Gastrocnemius medialis (tissue), 4 donors: ENCODE measurements around the gene RCL1. TPM values are rescaled to one million over a fixed set of nuclear protein-coding genes. Genes with fewer than 3 reads are reported as not detected.

Source experiments
- ATAC-seq, 2 donors: fragments of 150-250 bp; one replicate each; pipeline ENCODE4 v1.9.1; 2016
- DNase-seq, 2 donors: peaks; one replicate each; pipeline ENCODE4 v3.0.0-alpha.2; 2019
- H3K27ac ChIP-seq, 4 donors: fragments of 200-600 bp; sonication (generic); 1 replicate in 1 of 4; 2 replicates in 3 of 4; pipeline ENCODE4 v1.5.1; 2016 to 2018; ENCODE audit warnings: mild to moderate bottlenecking in 2 of 4, moderate library complexity in 1 of 4
- H3K27me3 ChIP-seq, 3 donors: fragments of 200-600 bp; sonication (generic) in 2 of 3; 1 replicate in 1 of 3; 2 replicates in 2 of 3; pipeline versions ENCODE4 v1.5.1 to v1.6.0; 2016 to 2019; ENCODE audit warnings: mild to moderate bottlenecking in 1 of 3, moderate library complexity in 1 of 3
- H3K36me3 ChIP-seq, 2 donors: fragments of 200-600 bp; sonication (generic) in 1 of 2; one replicate each; pipeline ENCODE4 v1.5.1; 2017 to 2018
- H3K4me1 ChIP-seq, 2 donors: fragments of 200-600 bp; sonication (generic) in 1 of 2; one replicate each; pipeline ENCODE4 v1.5.1; 2016 to 2017; ENCODE audit warnings: mild to moderate bottlenecking in 2 of 2
- H3K4me3 ChIP-seq, 4 donors: fragments of 200-600 bp; sonication (generic) in 3 of 4; 1 replicate in 1 of 4; 2 replicates in 3 of 4; pipeline ENCODE4 v1.5.1; 2016 to 2019; ENCODE audit warnings: mild to moderate bottlenecking in 2 of 4
- H3K9me3 ChIP-seq, 3 donors: fragments of 200-600 bp; sonication (generic) in 2 of 3; 1 replicate in 1 of 3; 2 replicates in 2 of 3; pipeline ENCODE4 v1.5.1; 2016 to 2019
- CTCF ChIP-seq, 5 experiments: fragments of 450-650 bp in 3 of 5; fragments of 200-600 bp in 2 of 5; sonication (generic) in 2 of 5; IDR thresholded peaks in 4 of 5; conservative IDR thresholded peaks in 1 of 5; 1 replicate in 4 of 5; 2 replicates in 1 of 5; pipeline ENCODE4 v1.5.1; 2016 to 2019; ENCODE audit warnings: antibody characterized with exemption in 5 of 5, mild to moderate bottlenecking in 3 of 5, moderate library complexity in 3 of 5
- POLR2A ChIP-seq, 2 donors: fragments of 450-650 bp; IDR thresholded peaks; one replicate each; pipeline ENCODE4 v1.6.1; 2017; ENCODE audit warnings: antibody characterized with exemption in 2 of 2, mild to moderate bottlenecking in 2 of 2, moderate library complexity in 2 of 2
- in situ Hi-C, 4 donors: fragments of 200-750 bp; cut with MboI; loops; one replicate each; pipeline versions ENCODE4 v1.15.0 to v1.8.0; 2017; ENCODE audit warnings: low sequenced_read_pairs in 4 of 4
- intact Hi-C: fragments of 100-400 bp; cut with DNase I; formaldehyde crosslinking; loops from one replicate; pipeline ENCODE4 v1.15.1; 2023; ENCODE audit warnings: low total_unique reads
- total RNA-seq, 4 donors: library from RNA; depleted of rRNA; stranded (reverse); fragments of >200 nt; gene quantifications; one replicate each; pipeline versions ENCODE4 v1.1.0 to v1.2.3, GENCODE V29; 2016

The RCL1 gene
- total RNA-seq, 4 donors from 2014 or later, result 18.8 to 62.4 (median 26.2) TPM

DNA sequence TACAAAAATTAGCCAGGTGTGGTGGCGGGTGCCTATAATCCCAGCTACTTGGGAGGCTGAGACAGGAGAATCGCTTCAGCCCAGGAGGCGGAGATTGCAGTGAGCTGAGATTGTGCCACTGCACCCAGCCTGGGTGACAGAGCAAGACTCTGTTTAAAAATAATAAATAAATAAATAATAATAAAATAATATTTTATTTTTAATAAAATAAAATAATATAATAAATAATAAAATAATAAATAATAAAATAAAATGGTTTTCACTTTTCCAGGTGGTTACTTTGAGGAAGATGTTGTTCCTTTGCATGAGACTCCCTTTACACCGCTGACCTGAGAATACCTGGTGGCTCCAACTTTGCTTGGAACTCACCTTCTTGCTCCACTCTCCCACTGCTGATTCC lies 82.8 kb downstream of the RCL1 start:
- Histone ChIP-seq H3K36me3 (no peaks in the 10 kb centered on the region), H3K9me3 (no peaks in the 10 kb centered on the region), H3K27ac (no peak overlapping the region), H3K27me3 (no peaks in the 10 kb centered on the region), H3K4me3 (no peak overlapping the region), H3K4me1 (peaks cover 30 to 40% of the 10 kb centered on the region in 2 donors)
- no peak for DNase-seq
- TF ChIP-seq CTCF (IDR thresholded peaks at IDR 0.05 in 4 of 5, conservative IDR thresholded peaks at IDR 0.05 in 1 of 5) (no peak), POLR2A (IDR thresholded peaks at IDR 0.05) (no peak)
- ATAC-seq, result no peak
- in situ Hi-C loops, result no loop called here
- intact Hi-C loops, result no loop called here

DNA sequence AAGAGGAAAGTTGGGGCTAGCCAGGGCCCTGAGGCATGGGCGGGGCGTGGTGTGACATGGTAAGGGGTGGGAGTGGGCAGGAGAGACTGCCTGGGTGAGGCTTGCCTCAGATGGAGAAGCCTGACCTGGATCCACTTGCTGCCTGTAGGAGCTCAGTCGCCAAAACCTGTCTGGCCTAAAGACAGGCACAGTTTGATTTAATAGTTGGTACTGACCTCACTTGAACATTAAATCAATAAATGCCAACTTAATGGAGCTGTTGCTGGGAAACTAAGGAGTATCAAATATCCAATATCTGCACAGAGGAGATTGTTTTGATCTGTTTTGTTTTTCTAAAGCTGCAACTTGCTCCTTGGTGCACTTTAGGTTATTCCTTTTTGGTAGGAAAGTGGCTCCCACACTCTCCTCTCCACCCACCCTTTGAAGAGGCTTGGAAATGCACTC lies 86.4 kb downstream of the RCL1 start:
- Histone ChIP-seq H3K9me3 (no peaks in the 10 kb centered on the region), H3K27me3 (no peaks in the 10 kb centered on the region), H3K36me3 (no peaks in the 10 kb centered on the region), H3K27ac (no peak overlapping the region), H3K4me3 (no peak overlapping the region), H3K4me1 (peaks cover 14 to 19% of the 10 kb centered on the region in 2 donors)
- DNase-seq (no peak), ATAC-seq (no peak)
- TF ChIP-seq POLR2A (IDR thresholded peaks at IDR 0.05) (no peak), CTCF (IDR thresholded peaks at IDR 0.05 in 4 of 5, conservative IDR thresholded peaks at IDR 0.05 in 1 of 5) (no peak)
- intact Hi-C loops (no loop called here), in situ Hi-C loops (no loop called here)

- ATAC-seq, result no peak
- Histone ChIP-seq H3K4me3 (no peak overlapping the region), H3K36me3 (peaks cover 0 to 8% of the 10 kb centered on the region in 2 donors), H3K9me3 (no peaks in the 10 kb centered on the region), H3K4me1 (peaks cover 18 to 22% of the 10 kb centered on the region in 2 donors), H3K27ac (no peak overlapping the region), H3K27me3 (no peaks in the 10 kb centered on the region)
- TF ChIP-seq CTCF (IDR thresholded peaks at IDR 0.05 in 4 of 5, conservative IDR thresholded peaks at IDR 0.05 in 1 of 5) (no peak), POLR2A (IDR thresholded peaks at IDR 0.05) (no peak)
- intact Hi-C loops (no loop called here), in situ Hi-C loops (no loop called here)
- no peak for DNase-seq
Measured at GRCh38 chr9:4883326-4883873, 90.7 kb downstream of the RCL1 start.

DNA sequence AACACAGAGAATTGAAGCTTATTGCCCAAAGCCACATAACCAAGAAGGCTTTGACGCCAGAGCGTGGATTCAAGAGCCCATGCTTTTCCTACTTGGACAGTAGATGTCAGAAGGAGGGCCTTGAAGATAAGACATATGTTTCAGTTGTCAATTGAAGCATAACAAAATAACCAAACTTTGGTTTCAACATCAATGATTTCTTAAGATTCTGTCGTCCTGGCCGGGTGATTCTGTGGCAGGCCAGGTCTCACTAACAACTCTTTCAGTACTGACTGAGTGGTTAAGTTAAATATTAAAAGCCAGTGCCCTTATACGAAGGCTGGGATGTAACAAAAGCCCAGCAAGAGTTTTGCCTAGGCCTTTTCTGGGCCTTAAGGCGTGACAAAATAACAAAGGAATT lies 94.0 kb downstream of the RCL1 start:
- Histone ChIP-seq H3K9me3 (no peaks in the 10 kb centered on the region), H3K27ac (no peak overlapping the region), H3K4me3 (no peak overlapping the region), H3K36me3 (peaks cover 0 to 8% of the 10 kb centered on the region in 2 donors), H3K4me1 (peaks cover 8 to 10% of the 10 kb centered on the region in 2 donors), H3K27me3 (no peaks in the 10 kb centered on the region)
- DNase-seq, result no peak
- in situ Hi-C loops (no loop called here), intact Hi-C loops (no loop called here)
- no peak for ATAC-seq
- TF ChIP-seq POLR2A (IDR thresholded peaks at IDR 0.05) (no peak), CTCF (IDR thresholded peaks at IDR 0.05 in 4 of 5, conservative IDR thresholded peaks at IDR 0.05 in 1 of 5) (no peak)

DNA sequence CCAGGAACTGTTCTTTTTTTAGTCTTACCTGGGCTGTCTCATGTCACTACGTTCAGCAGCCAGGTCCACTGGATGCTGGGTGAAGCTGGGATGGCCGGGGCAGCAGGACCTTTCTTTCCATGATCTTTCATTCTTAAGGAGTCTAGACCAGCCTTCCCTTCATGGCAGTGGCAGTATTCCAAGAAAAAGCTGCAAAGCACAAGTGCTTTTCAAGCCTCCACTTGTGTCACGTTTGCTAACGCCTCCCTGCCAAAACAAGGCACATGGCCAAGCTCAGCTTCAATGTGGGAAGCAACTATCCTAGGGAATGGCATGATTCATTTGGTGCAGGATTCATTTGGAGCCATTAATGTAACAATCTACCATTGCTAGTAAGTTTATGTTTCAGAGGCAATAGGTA lies 94.8 kb downstream of the RCL1 start:
- intact Hi-C loops (no loop called here), in situ Hi-C loops (no loop called here)
- Histone ChIP-seq H3K9me3 (no peaks in the 10 kb centered on the region), H3K4me1 (peaks cover 8 to 10% of the 10 kb centered on the region in 2 donors), H3K4me3 (no peak overlapping the region), H3K36me3 (peaks cover 0 to 8% of the 10 kb centered on the region in 2 donors), H3K27me3 (no peaks in the 10 kb centered on the region), H3K27ac (no peak overlapping the region)
- no peak for ATAC-seq
- TF ChIP-seq CTCF (IDR thresholded peaks at IDR 0.05 in 4 of 5, conservative IDR thresholded peaks at IDR 0.05 in 1 of 5), result no peak
- DNase-seq, result no peak
